Large intestine (tissue), 3 donors: ENCODE measurements around the gene AUNIP. TPM values are rescaled to one million over a fixed set of nuclear protein-coding genes. Genes with fewer than 3 reads are reported as not detected.

Experiments used
- DNase-seq, 2 donors: peaks; one replicate each; pipeline versions ENCODE4 v3.0.0 to v3.0.0-alpha.2; 2013
- H3K27ac ChIP-seq: one replicate; pipeline ENCODE4 v1.5.1; 2013; ENCODE audit warnings: low read length
- H3K27me3 ChIP-seq: 2 replicates; pipeline ENCODE4 v1.6.1; 2013; ENCODE audit warnings: low read length; ENCODE audit not compliant: control insufficient read depth, insufficient read depth
- H3K36me3 ChIP-seq: 2 replicates; pipeline ENCODE4 v1.6.1; 2013; ENCODE audit warnings: low read length; ENCODE audit not compliant: control insufficient read depth, insufficient read depth
- H3K4me1 ChIP-seq: one replicate; pipeline ENCODE4 v1.6.1; 2013; ENCODE audit warnings: low read length; ENCODE audit not compliant: control insufficient read depth, insufficient read depth
- H3K4me3 ChIP-seq: one replicate; pipeline ENCODE4 v1.5.1; 2013; ENCODE audit warnings: low read length
- H3K9me3 ChIP-seq: one replicate; pipeline ENCODE4 v1.6.1; 2013; ENCODE audit warnings: mild to moderate bottlenecking, low read depth, low read length, moderate library complexity; ENCODE audit not compliant: control insufficient read depth
- WGBS: methylation state at CpG from one replicate; pipeline ENCODE4 v1.1.5; 2013; ENCODE audit warnings: low lambda C conversion rate; ENCODE audit not compliant: insufficient coverage; 5-methylcytosine and 5-hydroxymethylcytosine counted together
- polyA plus RNA-seq: library from polyadenylated mRNA; unstranded; fragments of 120-200 nt; gene quantifications from one replicate; pipeline ENCODE4 v1.2.1, GENCODE V29; 2013

Gene AUNIP
- polyA plus RNA-seq, 1 donor: 2.0 TPM

- DNase-seq: peak; percentile 77 to 93
- Histone ChIP-seq H3K4me1 (peaks cover 74% of the 10 kb centered on the region), H3K36me3 (peaks cover 6% of the 10 kb centered on the region), H3K4me3 (peak within 1 kb of the TSS; percentile 80), H3K27me3 (no peaks in the 10 kb centered on the region), H3K27ac (peak within 1 kb of the TSS; percentile 87), H3K9me3 (no peaks in the 10 kb centered on the region)
- no CpG with 5 or more reads among the region's 75 CpGs for WGBS
Measured at GRCh38 chr1:25875154-25875855, 16.0 kb upstream of the AUNIP start, which contains the start of gene PAQR7. Gene PAQR7 (minus strand): TSS chr1:25875708. CDS start chr1:25863839, 11,869 bp downstream.

- WGBS: no CpG with 5 or more reads among the region's 8 CpGs
- peaks cover 74% of the 10 kb centered on the region for H3K4me1 ChIP-seq
- no peaks in the 10 kb centered on the region for H3K27me3 ChIP-seq
- H3K27ac ChIP-seq: peak overlapping the region; percentile 83
- peaks cover 12% of the 10 kb centered on the region for H3K36me3 ChIP-seq
- peak overlapping the region; percentile 80 for H3K4me3 ChIP-seq
- DNase-seq: peak in 1 of 2 donors; percentile 24
- no peaks in the 10 kb centered on the region for H3K9me3 ChIP-seq
Measured at GRCh38 chr1:25874635-25875153, 15.4 kb upstream of the AUNIP start.

GRCh38 chr1:25874209-25874608, 15.0 kb upstream of the AUNIP start:
- Histone ChIP-seq H3K36me3 (peaks cover 14% of the 10 kb centered on the region), H3K9me3 (no peaks in the 10 kb centered on the region), H3K27me3 (no peaks in the 10 kb centered on the region), H3K27ac (peak overlapping the region; percentile 83), H3K4me3 (peak overlapping the region; percentile 80), H3K4me1 (peaks cover 73% of the 10 kb centered on the region)
- no CpG with 5 or more reads among the region's 3 CpGs for WGBS
- no peak for DNase-seq

- Histone ChIP-seq H3K27ac (no peak overlapping the region), H3K4me1 (peaks cover 75% of the 10 kb centered on the region), H3K4me3 (no peak overlapping the region), H3K9me3 (no peaks in the 10 kb centered on the region), H3K27me3 (no peaks in the 10 kb centered on the region), H3K36me3 (peaks cover 18% of the 10 kb centered on the region)
- no CpG with 5 or more reads among the region's 3 CpGs for WGBS
- DNase-seq: peak in 1 of 2 donors; percentile 25
Measured at GRCh38 chr1:25873120-25873519, 13.9 kb upstream of the AUNIP start.

- Histone ChIP-seq H3K27ac (no peak overlapping the region), H3K27me3 (no peaks in the 10 kb centered on the region), H3K36me3 (peaks cover 18% of the 10 kb centered on the region), H3K4me3 (no peak overlapping the region), H3K9me3 (no peaks in the 10 kb centered on the region), H3K4me1 (peaks cover 79% of the 10 kb centered on the region)
- WGBS: no CpG with 5 or more reads among the region's 2 CpGs
- no peak for DNase-seq
Measured at GRCh38 chr1:25872713-25873112, 13.5 kb upstream of the AUNIP start.

- WGBS: 67% methylated on average over 1 of the region's 9 CpGs
- H3K4me3 ChIP-seq: no peak overlapping the region
- no peak for DNase-seq
- H3K9me3 ChIP-seq: no peaks in the 10 kb centered on the region
- no peaks in the 10 kb centered on the region for H3K27me3 ChIP-seq
- H3K27ac ChIP-seq: peak overlapping the region; percentile 49
- peaks cover 86% of the 10 kb centered on the region for H3K4me1 ChIP-seq
- peaks cover 18% of the 10 kb centered on the region for H3K36me3 ChIP-seq
Measured at GRCh38 chr1:25871704-25872494, 12.6 kb upstream of the AUNIP start.

GRCh38 chr1:25871086-25871703, 11.9 kb upstream of the AUNIP start:
- peaks cover 87% of the 10 kb centered on the region for H3K4me1 ChIP-seq
- H3K9me3 ChIP-seq: no peaks in the 10 kb centered on the region
- no peaks in the 10 kb centered on the region for H3K27me3 ChIP-seq
- no peak overlapping the region for H3K4me3 ChIP-seq
- peak in 1 of 2 donors; percentile 31 for DNase-seq
- WGBS: 29% methylated on average over 1 of the region's 5 CpGs
- H3K36me3 ChIP-seq: peaks cover 18% of the 10 kb centered on the region
- H3K27ac ChIP-seq: peak overlapping the region; percentile 49

- Histone ChIP-seq H3K9me3 (no peaks in the 10 kb centered on the region), H3K27ac (peak overlapping the region; percentile 49), H3K36me3 (peaks cover 18% of the 10 kb centered on the region), H3K4me1 (peaks cover 84% of the 10 kb centered on the region), H3K4me3 (no peak overlapping the region), H3K27me3 (no peaks in the 10 kb centered on the region)
- no CpG with 5 or more reads among the region's 1 CpG for WGBS
- DNase-seq: peak in 1 of 2 donors; percentile 27
Measured at GRCh38 chr1:25870614-25871013, 11.4 kb upstream of the AUNIP start.

GRCh38 chr1:25869909-25870606, 10.8 kb upstream of the AUNIP start:
- DNase-seq: no peak
- WGBS: no CpG with 5 or more reads among the region's 6 CpGs
- H3K4me1 ChIP-seq: peaks cover 83% of the 10 kb centered on the region

More at GRCh38 chr1:25869909-25870606, 10.8 kb upstream of the AUNIP start:
- H3K27ac ChIP-seq: peak overlapping the region; percentile 5
- H3K27me3 ChIP-seq: no peaks in the 10 kb centered on the region
- no peaks in the 10 kb centered on the region for H3K9me3 ChIP-seq
- peaks cover 18% of the 10 kb centered on the region for H3K36me3 ChIP-seq
- H3K4me3 ChIP-seq: no peak overlapping the region
